Measurements from ENCODE around the gene NCKAP5. TPM values are rescaled to one million over a fixed set of nuclear protein-coding genes. Genes with fewer than 3 reads are reported as not detected.

NCKAP5 gene
- total RNA-seq, 3 donors from 2014 or later (not counting 1 experiment from before 2014, with no cell fraction given) = 0.12 to 0.20 TPM; not detected in 1

GRCh38 chr2:132645176-132645575, 923.1 kb downstream of the NCKAP5 start:
- no peaks in the 10 kb centered on the region for H3K9me3 ChIP-seq (ENCODE audit: control insufficient read depth, insufficient read depth, low read length)
- H3K27me3 ChIP-seq (ENCODE audit: control insufficient read depth, insufficient read depth, low read length) = no peaks in the 10 kb centered on the region
- no peak for DNase-seq
- H3K27ac Mint-ChIP-seq = no peak overlapping the region
- no peak overlapping the region for H3K27ac ChIP-seq (ENCODE audit: low read length)
- no peak for TF ChIP-seq CTCF (IDR thresholded peaks at IDR 0.05)
- H3K4me1 Mint-ChIP-seq = no peaks in the 10 kb centered on the region
- H3K36me3 ChIP-seq (ENCODE audit: control insufficient read depth, insufficient read depth, low read length) = no peaks in the 10 kb centered on the region
- no peak for ATAC-seq
- intact Hi-C loops (cut with micrococcal nuclease) = no loop called here
- no peak overlapping the region for H3K4me3 Mint-ChIP-seq
- H3K4me3 ChIP-seq (ENCODE audit: low read length) = no peak overlapping the region
- no peaks in the 10 kb centered on the region for H3K36me3 Mint-ChIP-seq
- WGBS (ENCODE audit: insufficient coverage) = 89% methylated on average over 35 of the region's 35 CpGs
- H3K27me3 Mint-ChIP-seq (ENCODE audit: low read depth in 2 of 2) = peaks cover 0 to 3% of the 10 kb centered on the region in 2 donors
- no peaks in the 10 kb centered on the region for H3K4me1 ChIP-seq (ENCODE audit: control insufficient read depth, insufficient read depth, low read length)
- peaks cover 0 to 2% of the 10 kb centered on the region in 2 donors for H3K9me3 Mint-ChIP-seq

- no peak overlapping the region for H3K27ac Mint-ChIP-seq
- no peak for DNase-seq
- H3K4me1 Mint-ChIP-seq = no peaks in the 10 kb centered on the region
- Histone ChIP-seq H3K36me3 (ENCODE audit: control insufficient read depth, insufficient read depth, low read length) (no peaks in the 10 kb centered on the region), H3K27me3 (ENCODE audit: control insufficient read depth, insufficient read depth, low read length) (no peaks in the 10 kb centered on the region), H3K4me1 (ENCODE audit: control insufficient read depth, insufficient read depth, low read length) (no peaks in the 10 kb centered on the region), H3K9me3 (ENCODE audit: control insufficient read depth, insufficient read depth, low read length) (peaks cover 2% of the 10 kb centered on the region), H3K27ac (ENCODE audit: low read length) (no peak overlapping the region), H3K4me3 (ENCODE audit: low read length) (no peak overlapping the region)
- H3K4me3 Mint-ChIP-seq = no peak overlapping the region
- no peaks in the 10 kb centered on the region for H3K36me3 Mint-ChIP-seq
- TF ChIP-seq CTCF (IDR thresholded peaks at IDR 0.05) = no peak
- intact Hi-C loops (cut with micrococcal nuclease) = no loop called here
- H3K27me3 Mint-ChIP-seq (ENCODE audit: low read depth in 2 of 2) = peaks cover 0 to 3% of the 10 kb centered on the region in 2 donors
- WGBS (ENCODE audit: insufficient coverage) = 71% methylated on average over 1 of the region's 2 CpGs
- H3K9me3 Mint-ChIP-seq = peaks cover 3 to 5% of the 10 kb centered on the region in 2 donors
- ATAC-seq = no peak
Measured at GRCh38 chr2:132642415-132642814, 925.8 kb downstream of the NCKAP5 start.

GRCh38 chr2:132641819-132642218, 926.4 kb downstream of the NCKAP5 start:
- intact Hi-C loops (cut with micrococcal nuclease) = no loop called here
- Histone ChIP-seq H3K9me3 (ENCODE audit: control insufficient read depth, insufficient read depth, low read length) (peaks cover 2% of the 10 kb centered on the region), H3K36me3 (ENCODE audit: control insufficient read depth, insufficient read depth, low read length) (no peaks in the 10 kb centered on the region), H3K27me3 (ENCODE audit: control insufficient read depth, insufficient read depth, low read length) (no peaks in the 10 kb centered on the region), H3K4me3 (ENCODE audit: low read length) (no peak overlapping the region), H3K4me1 (ENCODE audit: control insufficient read depth, insufficient read depth, low read length) (no peaks in the 10 kb centered on the region), H3K27ac (ENCODE audit: low read length) (no peak overlapping the region)
- no peaks in the 10 kb centered on the region for H3K36me3 Mint-ChIP-seq
- H3K4me3 Mint-ChIP-seq = no peak overlapping the region
- H3K27ac Mint-ChIP-seq = no peak overlapping the region
- no peak for ATAC-seq
- TF ChIP-seq CTCF (IDR thresholded peaks at IDR 0.05) = no peak
- no peak for DNase-seq
- peaks cover 0 to 3% of the 10 kb centered on the region in 2 donors for H3K27me3 Mint-ChIP-seq (ENCODE audit: low read depth in 2 of 2)
- peaks cover 3 to 5% of the 10 kb centered on the region in 2 donors for H3K9me3 Mint-ChIP-seq
- H3K4me1 Mint-ChIP-seq = no peaks in the 10 kb centered on the region

GRCh38 chr2:132640116-132640515, 928.1 kb downstream of the NCKAP5 start:
- Histone ChIP-seq H3K9me3 (ENCODE audit: control insufficient read depth, insufficient read depth, low read length) (peaks cover 2% of the 10 kb centered on the region), H3K27me3 (ENCODE audit: control insufficient read depth, insufficient read depth, low read length) (no peaks in the 10 kb centered on the region), H3K36me3 (ENCODE audit: control insufficient read depth, insufficient read depth, low read length) (no peaks in the 10 kb centered on the region), H3K4me1 (ENCODE audit: control insufficient read depth, insufficient read depth, low read length) (no peaks in the 10 kb centered on the region), H3K27ac (ENCODE audit: low read length) (no peak overlapping the region), H3K4me3 (ENCODE audit: low read length) (no peak overlapping the region)
- Mint-ChIP-seq H3K9me3 (peaks cover 5 to 7% of the 10 kb centered on the region in 2 donors), H3K4me1 (no peaks in the 10 kb centered on the region), H3K4me3 (no peak overlapping the region), H3K36me3 (no peaks in the 10 kb centered on the region), H3K27ac (no peak overlapping the region), H3K27me3 (ENCODE audit: low read depth in 2 of 2) (peaks cover 0 to 1% of the 10 kb centered on the region in 2 donors)
- intact Hi-C loops (cut with micrococcal nuclease) = no loop called here
- ATAC-seq = no peak
- no peak for TF ChIP-seq CTCF (IDR thresholded peaks at IDR 0.05)
- DNase-seq = no peak
